ENCODE data around the gene TCP10L.

TCP10L gene

DNA sequence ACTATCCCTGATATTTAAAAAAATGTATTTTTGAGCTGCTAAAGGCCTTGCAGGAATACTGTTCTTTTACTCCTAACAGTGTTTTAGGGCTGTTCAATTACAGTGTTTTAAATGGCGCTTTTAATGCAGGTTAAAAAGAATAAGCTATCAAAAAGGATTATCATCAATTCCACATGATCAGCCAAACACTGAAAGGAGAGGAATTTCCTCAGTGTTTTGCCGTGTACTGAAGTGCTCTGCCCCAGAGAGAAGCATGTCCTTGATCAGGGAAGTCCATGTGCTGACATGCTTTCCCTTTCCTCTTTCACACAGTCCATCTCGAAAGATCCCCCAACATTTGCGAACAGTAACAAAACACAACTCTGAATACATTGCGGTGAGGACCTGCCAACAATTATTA lies 23.5 kb upstream of the TCP10L start:
- TF ChIP-seq, protein P1, sequence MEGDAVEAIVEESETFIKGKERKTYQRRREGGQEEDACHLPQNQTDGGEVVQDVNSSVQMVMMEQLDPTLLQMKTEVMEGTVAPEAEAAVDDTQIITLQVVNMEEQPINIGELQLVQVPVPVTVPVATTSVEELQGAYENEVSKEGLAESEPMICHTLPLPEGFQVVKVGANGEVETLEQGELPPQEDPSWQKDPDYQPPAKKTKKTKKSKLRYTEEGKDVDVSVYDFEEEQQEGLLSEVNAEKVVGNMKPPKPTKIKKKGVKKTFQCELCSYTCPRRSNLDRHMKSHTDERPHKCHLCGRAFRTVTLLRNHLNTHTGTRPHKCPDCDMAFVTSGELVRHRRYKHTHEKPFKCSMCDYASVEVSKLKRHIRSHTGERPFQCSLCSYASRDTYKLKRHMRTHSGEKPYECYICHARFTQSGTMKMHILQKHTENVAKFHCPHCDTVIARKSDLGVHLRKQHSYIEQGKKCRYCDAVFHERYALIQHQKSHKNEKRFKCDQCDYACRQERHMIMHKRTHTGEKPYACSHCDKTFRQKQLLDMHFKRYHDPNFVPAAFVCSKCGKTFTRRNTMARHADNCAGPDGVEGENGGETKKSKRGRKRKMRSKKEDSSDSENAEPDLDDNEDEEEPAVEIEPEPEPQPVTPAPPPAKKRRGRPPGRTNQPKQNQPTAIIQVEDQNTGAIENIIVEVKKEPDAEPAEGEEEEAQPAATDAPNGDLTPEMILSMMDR (IDR thresholded peaks at IDR 0.05; ENCODE audit: extremely low read depth, missing control alignments) = no peak

DNA sequence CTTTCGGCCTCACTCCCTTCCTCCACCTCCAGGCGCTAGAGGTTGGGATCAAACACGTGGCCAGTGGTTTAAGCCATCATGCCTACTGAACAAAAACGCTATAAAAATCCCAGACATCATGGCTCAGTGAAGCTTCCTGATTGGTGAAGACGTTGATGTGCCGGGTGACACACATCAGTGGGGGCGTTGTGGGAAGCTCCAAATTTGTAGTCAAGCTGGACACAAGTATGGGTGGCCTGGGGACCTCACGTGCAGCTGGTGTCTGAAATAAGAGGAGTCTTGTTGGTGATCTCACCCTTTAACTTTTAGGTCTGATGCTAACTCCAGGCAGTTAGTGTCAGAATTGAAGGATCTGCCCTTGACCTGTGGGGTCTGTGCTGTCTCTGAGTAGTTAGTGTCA lies 20.1 kb upstream of the TCP10L start:
- no peak for DNase-seq (ENCODE audit: low spot score)
- TF ChIP-seq, protein P1 (IDR thresholded peaks at IDR 0.05; ENCODE audit: extremely low read depth, missing control alignments) = no peak

More for the DNA sequence above, 23.5 kb upstream of the TCP10L start:
- DNase-seq (ENCODE audit: low spot score) = no peak

DNA sequence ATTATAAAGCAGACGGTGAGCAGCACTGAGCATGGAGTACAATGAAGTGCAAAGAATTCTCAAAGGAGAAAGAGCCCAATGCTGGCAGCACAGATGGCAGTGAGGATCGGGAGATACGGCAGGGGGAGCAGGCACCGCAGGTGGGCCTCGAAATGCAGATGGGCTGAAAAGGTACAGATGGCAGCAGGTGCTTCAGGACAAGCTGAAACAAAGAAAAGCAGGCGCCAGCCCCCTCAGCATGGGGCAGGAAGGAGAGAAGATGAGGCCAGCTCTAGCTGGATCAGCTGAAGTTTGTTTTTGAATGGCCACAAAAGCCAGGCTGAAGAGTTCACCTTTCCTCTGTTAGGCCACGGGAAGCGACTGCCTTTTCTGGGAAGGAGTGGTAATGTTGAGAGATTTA lies 19.1 kb upstream of the TCP10L start:
- TF ChIP-seq, protein P1 (IDR thresholded peaks at IDR 0.05; ENCODE audit: extremely low read depth, missing control alignments) = no peak

DNA sequence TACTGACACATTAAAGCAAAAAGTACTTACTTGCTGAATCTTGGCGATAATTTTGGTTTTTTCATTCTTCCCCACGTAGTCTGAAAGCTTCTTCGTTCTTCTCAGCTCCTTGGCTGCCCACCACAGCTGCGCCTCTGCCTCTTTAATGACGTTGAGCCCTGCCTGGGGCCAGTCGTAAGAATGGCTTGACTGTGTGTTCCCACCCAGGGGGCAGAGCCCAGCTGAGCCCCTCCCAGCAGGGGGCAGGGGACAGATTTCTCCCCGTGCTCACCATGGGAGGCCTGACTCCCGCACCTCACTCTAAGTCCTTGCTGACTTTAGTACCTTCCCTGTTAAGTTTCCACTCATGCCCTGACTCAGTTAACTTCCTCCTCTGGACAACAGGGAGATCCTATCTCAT lies 17.8 kb upstream of the TCP10L start:
- TF ChIP-seq, protein P1 (IDR thresholded peaks at IDR 0.05; ENCODE audit: extremely low read depth, missing control alignments) = no peak

More for the DNA sequence above, 19.1 kb upstream of the TCP10L start:
- DNase-seq (ENCODE audit: low spot score) = no peak

DNA sequence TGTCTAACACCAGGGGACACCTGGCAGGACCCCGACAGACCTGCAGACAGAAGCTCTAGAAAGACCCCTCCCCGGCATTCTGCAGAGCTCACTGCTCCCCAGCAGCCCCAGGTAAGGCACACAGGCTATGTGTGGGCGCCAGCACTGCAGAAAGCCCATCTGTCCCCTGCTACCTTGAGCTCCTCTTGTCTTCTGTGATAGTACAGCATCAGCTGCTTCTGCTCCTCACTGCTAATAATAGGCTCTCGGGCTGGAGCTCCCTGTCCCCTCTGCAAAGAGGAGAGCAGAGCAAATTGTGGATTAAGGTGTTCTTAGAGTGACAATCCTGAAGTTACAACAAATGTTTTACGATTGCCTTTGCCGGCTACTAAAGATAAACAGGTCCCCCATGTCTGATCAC lies 16.8 kb upstream of the TCP10L start:
- TF ChIP-seq, protein P1 (IDR thresholded peaks at IDR 0.05; ENCODE audit: extremely low read depth, missing control alignments) = no peak
- no peak for DNase-seq (ENCODE audit: low spot score)

More for the DNA sequence above, 17.8 kb upstream of the TCP10L start:
- DNase-seq (ENCODE audit: low spot score) = no peak

DNA sequence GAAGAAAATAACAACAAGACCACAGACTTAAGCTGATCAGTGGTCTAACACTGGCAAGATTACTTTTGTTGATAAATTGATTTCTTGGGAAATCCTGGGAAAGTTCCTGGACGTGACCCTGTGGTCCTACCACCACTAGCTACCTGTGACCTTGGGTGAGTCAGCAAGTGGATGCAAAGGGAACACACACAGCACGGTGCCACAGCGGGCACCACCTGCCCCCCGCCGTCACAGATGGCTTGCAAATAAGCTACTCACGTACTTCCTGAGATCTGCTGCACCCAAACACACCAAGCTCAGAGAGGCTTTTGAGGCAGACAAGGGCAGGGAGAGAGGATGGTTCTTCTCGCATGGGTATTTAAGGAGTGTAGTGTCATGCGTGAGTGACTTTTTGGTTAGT lies 14.2 kb upstream of the TCP10L start:
- TF ChIP-seq, protein P1 (IDR thresholded peaks at IDR 0.05; ENCODE audit: extremely low read depth, missing control alignments) = no peak
- DNase-seq (ENCODE audit: low spot score) = no peak

DNA sequence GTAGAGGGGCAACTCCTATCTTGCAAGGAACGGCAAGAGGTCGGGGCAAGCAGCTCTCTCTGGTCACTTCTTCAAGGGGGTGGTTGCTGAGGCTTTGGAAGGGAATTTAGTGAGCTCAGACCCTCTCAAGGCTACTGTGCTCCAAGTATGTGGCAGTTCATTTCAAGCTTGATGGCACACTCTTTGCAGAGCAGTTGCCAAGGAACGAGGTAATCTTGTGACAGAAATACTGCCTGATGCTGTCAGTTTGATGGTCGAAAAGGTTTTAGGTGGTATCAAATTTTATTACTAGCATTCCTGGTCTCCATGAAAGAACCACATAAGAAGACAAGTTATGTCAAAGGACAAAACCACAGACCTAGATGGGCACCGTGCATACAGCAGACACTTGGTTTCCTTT lies 13.8 kb upstream of the TCP10L start:
- DNase-seq (ENCODE audit: low spot score) = no peak
- TF ChIP-seq, protein P1 (IDR thresholded peaks at IDR 0.05; ENCODE audit: extremely low read depth, missing control alignments) = no peak
